DOHH2 (cell line): ENCODE data around the gene INSIG1.

Experiments
- EZH2phosphoT487 ChIP-seq: fragments of 200-600 bp; sonication (generic); IDR thresholded peaks from 2 replicates; pipeline ENCODE4 v1.6.1; 2017; ENCODE audit warnings: borderline replicate concordance, mild to moderate bottlenecking, antibody characterized with exemption, low read length, moderate library complexity, mixed read lengths
- TF ChIP-seq, protein P1 (sequence below): fragments of 200-600 bp; sonication (generic); IDR thresholded peaks from one replicate; pipeline ENCODE4 v1.5.1; 2014; ENCODE audit warnings: antibody characterized with exemption, mild to moderate bottlenecking, low read depth, low read length; ENCODE audit not compliant: poor library complexity, severe bottlenecking

DNA sequence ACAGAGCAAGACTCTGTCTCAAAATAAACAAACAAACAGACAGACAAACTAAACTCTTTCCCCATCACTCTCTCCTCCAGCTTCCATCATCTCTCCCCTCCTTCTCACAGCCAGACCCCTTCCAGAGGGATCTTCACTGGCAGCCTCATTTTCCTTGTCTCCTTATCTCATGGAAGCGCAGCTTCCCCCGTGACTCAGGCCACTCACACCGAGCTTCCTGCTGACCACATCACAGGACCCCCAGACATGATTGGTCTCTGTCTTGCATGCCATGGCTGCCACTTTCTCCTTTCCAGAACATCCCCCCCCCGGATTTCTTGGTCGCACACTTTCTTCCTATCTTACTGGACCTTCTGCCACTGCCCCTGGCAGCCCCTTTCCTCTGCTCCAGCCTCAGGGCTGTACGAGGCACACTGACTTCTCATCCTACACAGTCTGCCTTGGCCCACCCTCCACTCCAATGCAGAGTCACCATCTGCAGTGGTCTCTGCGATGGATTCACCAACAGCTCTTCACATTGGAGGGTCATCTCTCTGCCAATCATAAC is 4.9 kb upstream of the INSIG1 start:
- TF ChIP-seq, protein P1, sequence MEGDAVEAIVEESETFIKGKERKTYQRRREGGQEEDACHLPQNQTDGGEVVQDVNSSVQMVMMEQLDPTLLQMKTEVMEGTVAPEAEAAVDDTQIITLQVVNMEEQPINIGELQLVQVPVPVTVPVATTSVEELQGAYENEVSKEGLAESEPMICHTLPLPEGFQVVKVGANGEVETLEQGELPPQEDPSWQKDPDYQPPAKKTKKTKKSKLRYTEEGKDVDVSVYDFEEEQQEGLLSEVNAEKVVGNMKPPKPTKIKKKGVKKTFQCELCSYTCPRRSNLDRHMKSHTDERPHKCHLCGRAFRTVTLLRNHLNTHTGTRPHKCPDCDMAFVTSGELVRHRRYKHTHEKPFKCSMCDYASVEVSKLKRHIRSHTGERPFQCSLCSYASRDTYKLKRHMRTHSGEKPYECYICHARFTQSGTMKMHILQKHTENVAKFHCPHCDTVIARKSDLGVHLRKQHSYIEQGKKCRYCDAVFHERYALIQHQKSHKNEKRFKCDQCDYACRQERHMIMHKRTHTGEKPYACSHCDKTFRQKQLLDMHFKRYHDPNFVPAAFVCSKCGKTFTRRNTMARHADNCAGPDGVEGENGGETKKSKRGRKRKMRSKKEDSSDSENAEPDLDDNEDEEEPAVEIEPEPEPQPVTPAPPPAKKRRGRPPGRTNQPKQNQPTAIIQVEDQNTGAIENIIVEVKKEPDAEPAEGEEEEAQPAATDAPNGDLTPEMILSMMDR: no peak
- no peak for TF ChIP-seq EZH2phosphoT487
